Endothelial cell of umbilical vein (primary cell): Measurements from ENCODE around the gene ACTL6A.

Source experiments
- EZH2 ChIP-seq: IDR thresholded peaks from 2 replicates; pipeline ENCODE4 v1.6.1; 2012; ENCODE audit warnings: borderline replicate concordance, low read depth, mild to moderate bottlenecking, moderate library complexity, low read length, inconsistent platforms; ENCODE audit not compliant: severe bottlenecking
- FOS ChIP-seq: IDR thresholded peaks from 2 replicates; pipeline ENCODE4 v1.6.1; 2011; ENCODE audit warnings: mild to moderate bottlenecking, low read length, moderate library complexity, borderline replicate concordance; ENCODE audit not compliant: insufficient read depth
- MYC ChIP-seq: IDR thresholded peaks from one replicate; pipeline ENCODE4 v1.6.1; 2011; ENCODE audit warnings: mild to moderate bottlenecking, low read depth, low read length
- POLR2A ChIP-seq: IDR thresholded peaks from 2 replicates; pipeline ENCODE4 v1.6.1; 2012; ENCODE audit warnings: low read depth, mild to moderate bottlenecking, control low read depth, low read length
- TF ChIP-seq, protein P1 (sequence below), 2 donors: IDR thresholded peaks; 1 replicate in 1 of 2; 2 replicates in 1 of 2; pipeline ENCODE4 v1.5.1; 2011; ENCODE audit warnings: low read length in 2 of 2, mild to moderate bottlenecking in 2 of 2, moderate library complexity in 2 of 2, control low read depth in 1 of 2, inconsistent platforms in 1 of 2, low read depth in 1 of 2; ENCODE audit not compliant: insufficient read depth in 1 of 2; ENCODE audit errors: extremely low read depth in 1 of 2

DNA sequence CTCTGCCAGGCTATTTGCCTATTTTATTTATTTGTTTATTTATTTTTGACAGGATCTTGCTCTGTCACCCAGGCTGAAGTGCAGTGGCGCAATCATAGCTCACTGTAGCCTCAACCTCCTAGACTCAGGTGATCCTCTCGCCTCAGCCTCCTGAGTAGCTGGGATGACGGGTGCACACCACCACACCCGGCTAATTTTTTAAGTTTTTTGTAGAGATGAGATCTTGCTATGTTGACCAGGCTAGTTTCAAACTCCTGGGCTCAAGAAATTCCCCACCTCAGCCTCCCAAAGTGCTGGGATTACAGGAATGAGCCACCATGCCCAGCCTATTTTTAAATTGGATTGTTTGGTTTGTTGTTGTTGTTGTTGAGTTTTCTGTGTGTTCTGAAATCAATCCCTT, 47.3 kb downstream of the ACTL6A start:
- TF ChIP-seq POLR2A: no peak
- no peak for TF ChIP-seq EZH2
- no peak for TF ChIP-seq MYC
- TF ChIP-seq, protein P1, sequence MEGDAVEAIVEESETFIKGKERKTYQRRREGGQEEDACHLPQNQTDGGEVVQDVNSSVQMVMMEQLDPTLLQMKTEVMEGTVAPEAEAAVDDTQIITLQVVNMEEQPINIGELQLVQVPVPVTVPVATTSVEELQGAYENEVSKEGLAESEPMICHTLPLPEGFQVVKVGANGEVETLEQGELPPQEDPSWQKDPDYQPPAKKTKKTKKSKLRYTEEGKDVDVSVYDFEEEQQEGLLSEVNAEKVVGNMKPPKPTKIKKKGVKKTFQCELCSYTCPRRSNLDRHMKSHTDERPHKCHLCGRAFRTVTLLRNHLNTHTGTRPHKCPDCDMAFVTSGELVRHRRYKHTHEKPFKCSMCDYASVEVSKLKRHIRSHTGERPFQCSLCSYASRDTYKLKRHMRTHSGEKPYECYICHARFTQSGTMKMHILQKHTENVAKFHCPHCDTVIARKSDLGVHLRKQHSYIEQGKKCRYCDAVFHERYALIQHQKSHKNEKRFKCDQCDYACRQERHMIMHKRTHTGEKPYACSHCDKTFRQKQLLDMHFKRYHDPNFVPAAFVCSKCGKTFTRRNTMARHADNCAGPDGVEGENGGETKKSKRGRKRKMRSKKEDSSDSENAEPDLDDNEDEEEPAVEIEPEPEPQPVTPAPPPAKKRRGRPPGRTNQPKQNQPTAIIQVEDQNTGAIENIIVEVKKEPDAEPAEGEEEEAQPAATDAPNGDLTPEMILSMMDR (IDR thresholded peaks at IDR 0.05; ENCODE audit: extremely low read depth in 1 of 2, insufficient read depth in 1 of 2, low read depth in 1 of 2, low read length in 2 of 2): no peak
- no peak for TF ChIP-seq FOS
